ENCODE data around the gene TOMT.
A peak's percentile ranks its signal among the peaks of the same experiment; 100 is the strongest.

Gene TOMT

DNA sequence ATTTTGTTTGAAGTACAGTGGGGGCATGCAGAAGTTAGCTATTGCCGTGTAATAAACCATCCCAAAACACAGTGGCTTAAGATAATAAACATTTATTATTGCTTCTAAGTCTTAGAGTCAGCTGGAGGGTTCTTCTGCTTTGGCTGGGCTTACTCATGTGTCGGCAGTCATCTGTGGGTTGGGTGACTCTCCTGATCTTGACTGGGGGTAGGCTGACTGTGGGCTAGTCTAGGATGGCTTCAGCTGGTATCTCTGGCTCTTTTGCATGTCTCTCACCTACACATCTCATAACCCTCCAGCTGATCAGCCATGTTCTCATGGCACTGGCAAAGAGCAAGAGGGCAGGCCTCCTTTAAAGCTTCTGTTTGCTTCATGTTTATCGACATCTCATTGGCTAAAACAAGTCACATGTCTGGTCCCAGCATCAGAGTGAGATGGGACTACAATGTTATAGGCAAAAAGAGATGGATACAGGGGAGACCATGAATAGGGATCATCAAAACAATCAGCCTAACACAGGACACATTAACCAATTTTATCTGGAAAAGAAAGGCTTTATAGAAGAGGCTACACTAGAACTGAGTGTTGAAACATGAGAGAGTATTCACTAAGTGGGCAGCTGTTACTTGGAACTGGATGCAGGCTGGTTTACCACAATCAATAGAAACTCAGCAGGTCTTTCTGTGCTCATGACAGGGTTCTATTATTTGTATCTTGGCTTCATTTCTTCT lies 19.9 kb upstream of the TOMT start:
- TF ChIP-seq, protein P1, sequence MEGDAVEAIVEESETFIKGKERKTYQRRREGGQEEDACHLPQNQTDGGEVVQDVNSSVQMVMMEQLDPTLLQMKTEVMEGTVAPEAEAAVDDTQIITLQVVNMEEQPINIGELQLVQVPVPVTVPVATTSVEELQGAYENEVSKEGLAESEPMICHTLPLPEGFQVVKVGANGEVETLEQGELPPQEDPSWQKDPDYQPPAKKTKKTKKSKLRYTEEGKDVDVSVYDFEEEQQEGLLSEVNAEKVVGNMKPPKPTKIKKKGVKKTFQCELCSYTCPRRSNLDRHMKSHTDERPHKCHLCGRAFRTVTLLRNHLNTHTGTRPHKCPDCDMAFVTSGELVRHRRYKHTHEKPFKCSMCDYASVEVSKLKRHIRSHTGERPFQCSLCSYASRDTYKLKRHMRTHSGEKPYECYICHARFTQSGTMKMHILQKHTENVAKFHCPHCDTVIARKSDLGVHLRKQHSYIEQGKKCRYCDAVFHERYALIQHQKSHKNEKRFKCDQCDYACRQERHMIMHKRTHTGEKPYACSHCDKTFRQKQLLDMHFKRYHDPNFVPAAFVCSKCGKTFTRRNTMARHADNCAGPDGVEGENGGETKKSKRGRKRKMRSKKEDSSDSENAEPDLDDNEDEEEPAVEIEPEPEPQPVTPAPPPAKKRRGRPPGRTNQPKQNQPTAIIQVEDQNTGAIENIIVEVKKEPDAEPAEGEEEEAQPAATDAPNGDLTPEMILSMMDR (IDR thresholded peaks at IDR 0.05; ENCODE audit: insufficient read depth, missing control alignments) = no peak
- DNase-seq (ENCODE audit: insufficient read length, low spot score) = no peak
- no peak for FAIRE-seq

DNA sequence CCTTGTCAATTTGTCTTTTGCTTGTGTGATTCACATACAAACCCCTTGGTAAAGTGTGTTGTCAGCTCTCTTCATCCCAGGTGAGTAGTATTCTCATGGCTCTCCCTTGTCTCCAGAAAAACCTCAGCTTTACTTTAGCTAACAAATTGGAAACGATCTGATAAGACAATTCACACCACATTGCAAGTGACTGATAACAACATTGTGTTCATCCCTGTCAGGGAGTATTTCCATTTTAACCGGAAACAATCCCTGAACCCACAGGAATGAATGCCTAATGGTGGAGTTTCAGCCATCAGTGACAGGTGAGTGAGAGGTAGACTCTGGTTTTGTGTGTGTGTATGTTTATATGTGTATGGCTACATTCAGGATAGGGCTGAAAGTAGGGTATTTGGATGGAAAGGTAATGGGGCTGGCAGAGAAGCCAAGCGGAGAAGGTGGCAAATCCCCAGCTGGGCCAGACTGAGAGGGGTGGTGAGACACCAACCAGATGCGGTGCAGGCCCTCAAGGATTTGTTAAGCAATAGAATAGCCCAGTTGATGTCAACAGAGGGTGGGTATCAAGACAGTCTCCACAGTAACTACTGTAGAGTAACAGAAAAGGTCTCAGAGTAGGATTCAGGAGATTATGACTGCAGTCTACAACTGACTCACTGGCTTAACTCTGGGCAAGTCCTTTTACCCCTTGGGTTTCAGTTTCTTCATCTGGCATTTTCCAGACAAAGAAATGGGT lies 17.5 kb upstream of the TOMT start:
- TF ChIP-seq, protein P1 (IDR thresholded peaks at IDR 0.05; ENCODE audit: insufficient read depth, missing control alignments) = no peak
- no peak for DNase-seq (ENCODE audit: insufficient read length, low spot score)
- FAIRE-seq = no peak

DNA sequence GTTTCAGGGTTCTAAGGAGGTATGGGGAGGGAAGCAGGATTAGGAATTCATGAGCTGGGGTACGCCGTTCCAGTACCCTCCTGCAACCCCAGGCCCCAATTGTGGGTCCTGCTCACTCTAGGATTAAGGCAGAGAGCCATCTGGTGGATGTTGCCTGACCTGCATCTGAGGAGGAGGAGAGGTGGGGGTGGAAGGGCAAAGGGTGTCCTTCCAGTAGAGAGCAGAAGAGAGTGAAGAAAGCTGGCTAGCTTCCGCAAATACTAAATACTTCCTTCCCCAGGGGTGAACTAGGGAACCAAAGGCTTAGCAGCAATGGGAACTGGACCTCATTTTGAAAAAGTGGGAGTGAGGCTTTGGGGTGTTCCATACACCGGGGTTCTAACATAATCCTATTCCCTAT lies 14.4 kb upstream of the TOMT start:
- FAIRE-seq = no peak
- TF ChIP-seq, protein P1 (IDR thresholded peaks at IDR 0.05; ENCODE audit: insufficient read depth, missing control alignments) = peak; percentile 80
- DNase-seq (ENCODE audit: insufficient read length, low spot score) = peak; percentile 68

DNA sequence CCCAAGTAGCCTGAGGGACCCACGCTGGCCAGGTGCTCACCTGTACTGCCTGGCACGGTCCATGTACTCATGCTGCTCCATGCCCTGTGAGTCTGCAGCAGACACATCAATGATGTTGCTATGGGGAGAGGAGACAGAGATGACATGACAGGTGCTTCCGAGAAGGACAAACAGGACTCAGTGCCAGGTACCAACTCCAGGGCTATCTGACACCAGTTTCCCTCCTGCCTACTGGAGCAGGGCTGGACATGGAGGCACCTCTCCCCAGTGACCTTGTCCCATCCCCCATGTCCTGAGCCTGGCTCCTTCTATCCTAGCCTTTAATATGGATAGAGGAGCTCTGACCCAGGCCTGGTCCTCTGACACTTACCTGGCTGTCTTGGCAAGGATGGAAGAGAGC lies 7.0 kb upstream of the TOMT start:
- FAIRE-seq = no peak
- TF ChIP-seq, protein P1 (IDR thresholded peaks at IDR 0.05; ENCODE audit: insufficient read depth, missing control alignments) = no peak

DNA sequence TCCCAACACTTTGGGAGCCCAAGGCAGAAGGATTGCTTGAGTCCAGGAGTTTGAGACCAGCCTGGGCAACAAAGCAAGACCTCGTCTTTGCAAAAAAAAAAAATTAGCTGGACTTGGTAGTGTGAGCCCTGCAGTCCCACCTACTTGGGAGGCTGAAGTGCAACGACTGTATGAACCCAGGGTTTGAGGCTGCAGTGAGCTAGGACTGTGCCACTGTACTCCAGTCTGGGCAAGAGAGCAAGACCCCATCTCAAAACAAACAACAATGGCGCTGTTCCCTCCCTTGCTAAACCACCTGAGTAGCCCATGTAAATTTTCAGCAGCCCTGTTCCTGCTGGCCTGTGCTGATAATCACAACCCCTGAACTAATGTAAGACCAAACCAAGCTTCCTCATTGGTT lies 5.7 kb upstream of the TOMT start:
- DNase-seq (ENCODE audit: insufficient read length, low spot score) (no peak), FAIRE-seq (no peak)
- TF ChIP-seq, protein P1 (IDR thresholded peaks at IDR 0.05; ENCODE audit: insufficient read depth, missing control alignments) = no peak

More for the DNA sequence above, 7.0 kb upstream of the TOMT start:
- DNase-seq (ENCODE audit: insufficient read length, low spot score) = no peak

DNA sequence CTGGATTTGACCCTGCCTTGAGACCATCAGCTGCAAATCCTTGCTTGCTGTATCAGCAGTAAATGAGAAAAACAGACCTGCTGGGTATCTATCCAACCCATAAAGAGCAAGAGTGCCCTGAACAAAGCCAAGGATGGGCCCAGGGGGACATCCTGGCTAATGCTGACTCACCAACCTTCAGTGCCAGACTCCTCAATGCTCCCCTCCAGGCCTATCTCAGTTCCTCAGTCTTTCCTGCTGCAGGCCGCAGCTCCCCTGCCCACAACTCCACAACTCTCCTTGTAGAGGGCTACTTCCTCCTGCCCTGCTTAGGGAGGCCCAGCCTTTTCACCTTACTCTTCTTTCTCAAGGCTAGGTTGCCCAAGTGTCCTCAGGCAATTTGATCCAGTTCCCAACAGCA lies 5.3 kb upstream of the TOMT start:
- FAIRE-seq (no peak), DNase-seq (ENCODE audit: insufficient read length, low spot score) (no peak)
- TF ChIP-seq, protein P1 (IDR thresholded peaks at IDR 0.05; ENCODE audit: insufficient read depth, missing control alignments) = no peak

DNA sequence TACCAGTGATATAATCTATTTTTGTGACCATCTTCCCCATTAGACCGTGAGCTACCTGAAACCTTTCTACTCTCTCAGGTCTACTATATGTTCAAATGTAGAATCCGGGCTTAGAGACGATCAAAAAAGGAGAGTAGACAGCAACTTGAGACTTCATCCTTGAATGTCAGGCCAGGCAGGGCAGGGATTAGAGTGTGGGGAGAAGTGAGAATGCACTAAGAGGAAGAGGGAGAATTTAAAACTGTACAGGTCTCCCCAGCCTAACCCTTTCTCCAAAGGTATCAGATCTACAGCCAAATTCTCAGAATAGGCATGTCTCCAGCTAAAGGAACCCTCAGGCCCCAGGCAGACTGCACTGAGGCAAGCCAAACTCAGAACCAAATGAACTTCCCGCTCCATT lies 3.6 kb upstream of the TOMT start:
- TF ChIP-seq, protein P1 (IDR thresholded peaks at IDR 0.05; ENCODE audit: insufficient read depth, missing control alignments) = no peak
- FAIRE-seq = no peak
- no peak for DNase-seq (ENCODE audit: insufficient read length, low spot score)

Data from D721Med (cell line).